A549 (cell line): Measurements from ENCODE around the gene KCNQ5.

Source experiments
- CTCF ChIP-seq: fragments of >200 bp; sonication (Bioruptor Twin); formaldehyde crosslinking; IDR thresholded peaks from 3 replicates; pipeline ENCODE4 v1.5.1; 2016
- EP300 ChIP-seq, 2 experiments: fragments of >200 bp; sonication (Bioruptor Twin); formaldehyde crosslinking; IDR thresholded peaks; 2 replicates in 1 of 2; 3 replicates in 1 of 2; pipeline ENCODE4 v1.6.1; 2016 to 2017
- FOSB ChIP-seq: fragments of 250-450 bp; sonication (Bioruptor Pico); IDR thresholded peaks from 2 replicates; pipeline ENCODE4 v1.5.0; 2020; ENCODE audit warnings: mild to moderate bottlenecking, moderate library complexity
- HEYL ChIP-seq: fragments of 250-450 bp; sonication (Bioruptor Pico); IDR thresholded peaks from 2 replicates; pipeline ENCODE4 v1.8.0; 2021; ENCODE audit warnings: mild to moderate bottlenecking, moderate library complexity
- HMGXB4 ChIP-seq: fragments of 250-450 bp; sonication (Bioruptor Pico); IDR thresholded peaks from 2 replicates; pipeline ENCODE4 v1.5.0; 2021; ENCODE audit warnings: mild to moderate bottlenecking, moderate library complexity, borderline replicate concordance
- MAFK ChIP-seq: fragments of 450-650 bp; IDR thresholded peaks from 2 replicates; pipeline ENCODE4 v1.6.1; 2014; ENCODE audit not compliant: partially characterized antibody
- POLR2A ChIP-seq: IDR thresholded peaks from 2 replicates; pipeline ENCODE4 v1.6.1; 2012; ENCODE audit warnings: mild to moderate bottlenecking, low read length
- REST ChIP-seq: fragments of 200-600 bp; sonication (generic); IDR thresholded peaks from 2 replicates; pipeline ENCODE4 v1.6.1; 2016; ENCODE audit warnings: antibody characterized with exemption, mild to moderate bottlenecking, moderate library complexity
- TP53 ChIP-seq: fragments of 250-450 bp; sonication (Bioruptor Pico); IDR thresholded peaks from 2 replicates; pipeline ENCODE4 v1.5.0; 2021; ENCODE audit warnings: mild to moderate bottlenecking, moderate library complexity

GRCh38 chr6:73074175-73074574, 452.3 kb downstream of the KCNQ5 start:
- TF ChIP-seq HEYL (no peak), POLR2A (no peak), CTCF (no peak), FOSB (CRISPR knock-in tag) (no peak), REST (no peak), HMGXB4 (CRISPR knock-in tag) (no peak), MAFK (no peak), TP53 (CRISPR knock-in tag) (no peak), EP300 (IDR thresholded peaks at IDR 0.05) (peak; percentile 37 to 66; a peak in 1 of 5 replicates)
